Stimulated activated CD4-positive, alpha-beta T cell treated with anti-CD3 and anti-CD28 coated beads, TNF-alpha, amount 100 ng/mL, for 4 hours (primary cell): ENCODE data around the gene SLC39A3.

ENCODE experiments used
- DNase-seq, 3 experiments: peaks; one replicate each; pipeline ENCODE4 v3.0.0-alpha.2; 2020; ENCODE audit warnings: low read depth in 3 of 3

The SLC39A3 gene

DNA sequence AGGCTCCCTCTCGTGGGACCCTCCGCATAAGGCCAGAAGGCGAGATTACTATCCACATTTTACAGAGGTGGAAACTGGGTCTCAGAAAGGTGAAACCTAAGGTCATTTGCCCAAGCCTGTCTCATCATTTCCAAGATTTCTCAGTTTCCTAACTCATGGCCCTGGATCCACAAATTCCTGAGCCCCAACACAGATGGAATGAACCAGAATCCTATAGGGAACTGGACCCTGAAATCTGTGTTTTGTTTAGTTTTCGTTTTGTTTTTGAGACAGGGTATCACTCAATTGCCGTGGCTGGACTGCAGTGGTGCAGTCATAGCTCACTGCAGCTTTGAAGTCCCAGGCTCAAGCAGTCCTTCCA, 36.8 kb downstream of the SLC39A3 start:
- DNase-seq = no peak

- DNase-seq = peak; percentile 91 to 96 (median 94)
Observed at GRCh38 chr19:2702170-2703076, 37.4 kb downstream of the SLC39A3 start, which contains the start of gene GNG7. TSS of gene GNG7 (minus strand) at chr19:2702694. CDS start at chr19:2520688, 182,006 bp downstream.

GRCh38 chr19:2701361-2702169, 38.3 kb downstream of the SLC39A3 start:
- DNase-seq = no peak

DNA sequence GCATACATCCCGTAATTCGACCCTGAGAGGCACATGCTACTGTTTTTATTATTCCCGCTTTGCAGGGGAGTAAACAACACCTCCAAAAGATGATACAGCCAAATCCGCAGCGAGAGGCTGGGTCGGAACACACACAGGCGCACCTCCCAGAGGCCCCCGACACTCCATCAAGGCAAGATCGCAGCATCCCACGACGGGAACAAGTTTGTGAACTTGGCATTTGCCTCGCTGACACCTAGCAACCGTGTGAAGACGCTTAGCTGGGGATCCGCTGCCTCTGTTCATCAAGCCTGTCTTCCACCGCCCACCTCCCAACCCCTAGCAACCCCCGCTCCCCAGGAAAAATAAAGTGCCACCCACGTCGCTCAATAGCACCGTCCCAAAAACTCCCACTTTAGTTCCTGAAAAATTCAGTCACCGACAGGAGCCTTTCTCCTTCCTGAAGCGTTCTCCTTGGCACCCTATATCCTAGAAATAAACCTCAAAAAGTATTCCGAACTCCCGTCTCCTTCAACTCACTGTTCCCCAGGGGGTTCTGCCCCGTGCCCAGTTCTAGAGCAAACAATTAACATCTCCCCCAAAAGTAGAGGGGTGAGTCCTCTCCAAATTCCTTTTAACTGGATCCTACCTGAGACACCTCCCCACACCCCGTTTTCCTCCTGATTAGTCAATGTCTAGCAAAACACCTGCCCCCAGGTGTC, 39.0 kb downstream of the SLC39A3 start:
- no peak for DNase-seq

DNA sequence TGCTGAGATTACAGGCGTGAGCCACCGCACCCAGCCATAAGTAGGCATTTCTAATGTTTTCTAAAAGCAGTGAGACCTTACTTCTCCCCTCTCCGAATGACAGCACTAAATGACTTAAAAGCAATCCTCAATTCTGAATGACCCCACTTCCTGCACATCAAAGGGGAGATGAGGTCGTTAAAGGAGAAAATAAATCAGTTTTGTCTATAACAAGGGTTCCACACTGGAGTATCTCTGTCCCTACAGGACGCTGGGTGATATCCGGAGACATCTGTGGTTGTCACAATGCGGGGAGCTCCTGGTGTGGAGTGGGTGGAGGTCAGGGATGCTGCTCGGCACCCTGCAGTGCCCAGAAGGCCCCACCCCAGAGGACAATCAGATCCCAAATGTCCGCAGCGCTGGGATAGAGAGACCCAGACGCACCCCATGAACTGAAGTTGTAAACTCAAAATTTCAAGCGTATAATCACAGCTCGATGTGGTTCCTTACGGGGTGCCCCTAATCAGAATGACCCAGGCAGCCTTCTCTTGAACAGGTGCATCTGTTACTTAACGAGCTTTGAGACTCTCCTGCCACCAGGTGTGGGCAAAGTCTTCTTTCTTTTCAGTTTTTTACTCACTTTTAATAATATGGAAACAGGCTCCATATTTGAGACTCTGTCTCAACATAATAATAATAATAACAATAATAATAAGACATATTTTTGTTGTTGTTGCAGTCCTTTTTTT, 40.2 kb downstream of the SLC39A3 start:
- DNase-seq = no peak

DNA sequence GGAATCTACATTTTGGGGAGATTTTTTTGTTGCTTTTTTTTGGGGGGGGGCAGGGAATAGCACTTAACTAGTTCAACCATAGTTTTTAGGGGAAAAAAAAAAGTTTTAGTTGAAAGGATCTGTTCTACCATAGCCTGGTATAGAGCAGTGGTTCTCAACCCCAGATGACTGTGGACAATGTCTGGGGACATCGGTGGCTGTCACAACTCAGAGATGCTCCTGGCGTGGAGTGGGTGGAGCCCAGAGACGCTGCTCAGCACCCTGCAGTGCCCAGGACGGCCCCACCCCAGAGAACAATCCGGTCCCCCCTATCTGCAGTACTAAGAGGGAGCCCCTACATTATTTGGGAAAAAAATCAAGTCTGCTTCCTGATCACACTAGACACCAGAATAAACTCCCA, 45.6 kb downstream of the SLC39A3 start:
- DNase-seq = no peak

GRCh38 chr19:2693492-2694160, 46.2 kb downstream of the SLC39A3 start:
- no peak for DNase-seq

DNA sequence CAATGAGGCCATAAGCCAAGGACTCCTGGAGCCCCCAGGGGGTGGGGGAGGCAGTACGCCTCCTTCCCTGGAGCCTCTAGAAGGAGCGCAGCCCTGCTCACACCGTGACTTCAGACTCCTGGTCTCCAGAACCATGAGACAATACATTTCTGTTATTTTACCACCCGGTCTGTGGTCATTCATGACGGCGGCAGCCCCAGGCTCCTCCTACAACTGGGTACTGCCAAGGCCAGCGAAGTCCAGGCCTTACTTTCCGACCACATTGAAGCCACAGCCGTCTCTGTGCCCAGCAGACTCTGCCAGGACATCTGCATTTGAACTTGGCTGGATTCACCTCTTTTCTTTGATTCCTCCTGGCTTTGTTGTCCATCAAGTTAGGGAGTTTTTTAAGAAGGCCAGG, 47.9 kb downstream of the SLC39A3 start:
- DNase-seq = no peak

GRCh38 chr19:2690856-2691255, 49.0 kb downstream of the SLC39A3 start:
- DNase-seq = no peak

DNA sequence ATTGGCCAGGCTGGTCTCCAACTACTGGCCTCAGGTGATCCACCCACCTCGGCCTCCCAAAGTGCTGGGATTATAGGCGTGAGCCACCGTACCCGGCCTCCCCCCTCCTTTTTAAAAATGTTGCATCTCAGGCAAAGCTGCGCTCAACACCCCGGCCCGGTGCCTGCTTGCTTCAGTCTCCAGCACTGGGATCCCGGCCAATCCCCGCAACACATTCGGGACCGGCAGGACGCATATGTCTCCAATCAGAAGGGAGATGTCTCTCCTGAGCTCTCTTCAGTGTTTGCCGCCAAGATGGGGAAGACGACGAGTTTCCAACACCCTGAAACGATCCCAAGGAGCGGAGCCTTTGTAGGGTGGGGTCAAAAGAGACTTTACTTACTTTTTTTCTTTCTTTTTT, 53.5 kb downstream of the SLC39A3 start:
- no peak for DNase-seq

DNA sequence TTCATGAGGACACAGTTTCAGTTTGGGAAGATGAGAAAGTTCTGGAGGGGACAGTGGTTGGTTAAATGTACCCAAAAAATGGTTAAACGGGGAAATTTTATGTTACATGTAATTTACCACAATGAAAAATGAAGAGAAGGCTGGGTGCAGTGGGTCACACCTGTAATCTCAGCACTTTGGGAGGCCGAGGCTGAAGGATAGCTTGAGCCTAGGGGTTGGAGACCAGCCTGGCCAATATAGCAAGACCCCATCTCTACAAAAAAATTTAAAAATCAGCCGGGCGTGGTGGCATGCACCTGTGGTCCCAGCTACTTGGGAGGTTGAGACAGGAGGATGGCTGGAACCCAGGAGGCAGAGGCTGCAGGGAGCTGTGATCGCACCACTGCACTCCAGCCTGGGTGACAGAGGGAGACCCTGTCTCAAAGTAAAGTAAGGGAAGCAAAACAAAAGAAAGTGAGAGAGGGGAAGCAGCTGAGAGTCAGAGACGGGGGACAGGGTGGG, 54.6 kb downstream of the SLC39A3 start:
- no peak for DNase-seq

- DNase-seq = no peak
Observed at GRCh38 chr19:2683430-2684003, 56.3 kb downstream of the SLC39A3 start.
